Activated naive CD4-positive, alpha-beta T cell treated with anti-CD3 and anti-CD28 coated beads, Interleukin-2, amount 50 U/mL, for 24 hours (primary cell): ENCODE results near the gene CELSR3.

Experiments used
- H3K27ac Mint-ChIP-seq: one replicate; pipeline ENCODE4 v1.8.0; 2021; ENCODE audit warnings: mild to moderate bottlenecking, mixed read lengths
- H3K27me3 Mint-ChIP-seq: one replicate; pipeline ENCODE4 v1.8.0; 2021; ENCODE audit warnings: mixed read lengths
- H3K36me3 Mint-ChIP-seq: one replicate; pipeline ENCODE4 v1.8.0; 2021; ENCODE audit warnings: mixed read lengths
- H3K4me1 Mint-ChIP-seq: one replicate; pipeline ENCODE4 v1.8.0; 2021; ENCODE audit warnings: mixed read lengths
- H3K4me3 Mint-ChIP-seq: one replicate; pipeline ENCODE4 v1.8.0; 2021; ENCODE audit warnings: mild to moderate bottlenecking, mixed read lengths
- H3K9me3 Mint-ChIP-seq: one replicate; pipeline ENCODE4 v1.8.0; 2021; ENCODE audit warnings: mixed read lengths

CELSR3 gene

DNA sequence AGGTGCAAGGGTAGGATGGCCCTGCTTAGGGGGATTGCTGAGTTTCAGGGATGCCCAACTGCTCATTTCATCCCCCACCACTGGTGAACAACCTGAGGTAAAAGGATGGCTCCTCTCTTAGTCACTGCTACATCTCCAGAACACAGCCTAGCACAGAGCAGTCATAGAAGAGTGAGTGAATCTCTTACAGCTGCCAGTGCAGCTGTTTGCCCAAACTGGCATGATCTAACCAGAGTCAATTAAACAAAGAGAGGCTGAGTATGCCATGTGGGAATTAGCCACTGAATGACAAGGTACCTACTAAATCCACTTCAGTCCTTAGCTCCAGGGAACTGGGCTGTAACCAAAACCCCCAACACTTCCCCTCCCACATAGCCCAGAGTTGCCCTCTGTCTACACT, 29.9 kb upstream of the CELSR3 start:
- H3K27me3 Mint-ChIP-seq = no peaks in the 10 kb centered on the region
- peaks cover 10% of the 10 kb centered on the region for H3K4me1 Mint-ChIP-seq
- H3K9me3 Mint-ChIP-seq = no peaks in the 10 kb centered on the region
- H3K27ac Mint-ChIP-seq = no peak overlapping the region
- no peak overlapping the region for H3K4me3 Mint-ChIP-seq
- peaks cover 14% of the 10 kb centered on the region for H3K36me3 Mint-ChIP-seq

DNA sequence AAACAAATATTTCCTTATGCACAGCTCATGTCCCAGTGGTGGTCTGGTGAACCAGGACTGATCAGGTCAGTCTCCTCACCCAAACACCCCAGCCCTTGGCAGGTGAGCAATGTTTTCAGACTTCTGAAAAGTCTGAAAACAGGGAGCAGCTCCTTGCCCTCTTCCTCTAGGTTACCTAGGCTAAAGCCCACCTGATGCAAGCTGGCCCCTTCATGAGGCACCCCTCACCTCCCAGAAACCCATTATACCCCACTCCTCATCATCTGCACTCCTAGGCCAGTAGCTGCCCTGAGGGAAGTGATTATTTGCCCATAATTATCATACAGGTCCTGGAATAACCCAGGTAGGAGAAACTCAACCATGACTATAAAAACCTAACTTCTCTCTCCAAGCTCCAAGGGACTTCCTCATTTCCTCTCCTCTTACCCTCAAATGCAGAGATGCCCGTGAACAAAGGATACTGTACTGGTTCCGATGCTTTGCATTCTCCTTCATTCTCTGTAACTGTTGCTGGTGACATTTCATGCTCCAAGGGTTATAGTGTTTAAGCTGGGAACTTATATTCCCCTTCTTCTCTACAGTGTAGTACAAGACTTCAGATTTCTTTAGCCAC, 28.3 kb upstream of the CELSR3 start:
- Mint-ChIP-seq H3K27me3 (no peaks in the 10 kb centered on the region), H3K4me3 (no peak overlapping the region), H3K9me3 (no peaks in the 10 kb centered on the region), H3K27ac (no peak overlapping the region), H3K4me1 (peaks cover 10% of the 10 kb centered on the region), H3K36me3 (peaks cover 12% of the 10 kb centered on the region)

DNA sequence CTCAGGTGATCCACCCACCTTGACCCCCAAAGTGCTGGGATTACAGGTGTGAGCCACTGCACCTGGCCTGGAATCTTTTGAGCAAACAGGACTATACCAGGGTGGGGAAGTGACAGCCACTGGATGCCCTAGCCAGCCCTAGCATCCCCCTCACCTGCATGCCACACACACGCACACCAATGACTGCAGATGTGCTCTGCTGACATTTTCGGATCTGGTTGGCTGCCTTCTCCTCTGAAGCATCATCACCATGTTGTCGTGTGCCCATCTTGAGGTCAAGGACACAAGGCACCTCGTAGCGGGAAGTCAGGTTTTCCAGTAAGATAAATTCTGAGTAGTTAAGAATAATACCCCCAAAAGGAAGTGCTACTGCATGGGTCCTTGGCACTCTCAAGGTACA, 26.7 kb upstream of the CELSR3 start:
- H3K36me3 Mint-ChIP-seq = peaks cover 11% of the 10 kb centered on the region
- no peak overlapping the region for H3K4me3 Mint-ChIP-seq
- no peaks in the 10 kb centered on the region for H3K9me3 Mint-ChIP-seq
- no peaks in the 10 kb centered on the region for H3K27me3 Mint-ChIP-seq
- peaks cover 16% of the 10 kb centered on the region for H3K4me1 Mint-ChIP-seq
- no peak overlapping the region for H3K27ac Mint-ChIP-seq

GRCh38 chr3:48688737-48689075, 26.0 kb upstream of the CELSR3 start:
- H3K36me3 Mint-ChIP-seq = peaks cover 11% of the 10 kb centered on the region
- H3K27ac Mint-ChIP-seq = no peak overlapping the region
- no peak overlapping the region for H3K4me3 Mint-ChIP-seq

DNA sequence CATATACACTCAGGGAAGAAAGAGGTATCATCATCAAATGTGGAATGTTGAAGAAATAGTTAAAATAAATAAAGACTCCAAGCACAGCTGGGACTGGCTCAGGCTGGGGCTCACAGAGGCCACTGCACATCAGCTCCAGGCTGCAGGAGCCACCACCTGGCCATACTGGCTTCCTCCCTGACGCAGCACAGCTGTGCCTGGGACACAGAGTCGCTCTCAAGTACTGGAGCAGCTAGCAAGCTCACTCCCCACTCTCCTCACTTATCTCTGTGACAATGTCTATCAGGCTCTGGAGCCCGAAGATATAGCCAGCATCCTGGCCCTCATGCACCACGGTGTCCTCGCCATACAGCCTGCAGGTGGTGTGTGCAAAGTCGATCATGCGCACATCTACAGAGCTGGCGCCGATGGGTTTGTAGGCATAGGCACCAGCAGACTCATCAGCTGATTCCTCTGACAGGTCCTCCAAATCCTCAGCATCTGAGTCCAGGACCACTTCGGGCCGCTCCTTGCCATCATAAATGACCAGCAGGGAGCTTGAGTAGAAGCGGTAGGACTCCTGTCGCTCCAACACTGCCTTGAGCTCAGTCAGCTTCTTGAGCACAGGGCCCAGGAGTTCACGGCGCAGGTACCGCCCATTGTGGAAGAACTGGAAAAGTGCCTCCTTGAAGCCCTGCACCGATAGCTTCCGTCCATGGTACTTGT, 25.5 kb upstream of the CELSR3 start:
- Mint-ChIP-seq H3K4me3 (no peak overlapping the region), H3K4me1 (peaks cover 27% of the 10 kb centered on the region), H3K9me3 (no peaks in the 10 kb centered on the region), H3K36me3 (peaks cover 11% of the 10 kb centered on the region), H3K27me3 (no peaks in the 10 kb centered on the region), H3K27ac (no peak overlapping the region)

More at GRCh38 chr3:48688737-48689075, 26.0 kb upstream of the CELSR3 start:
- Mint-ChIP-seq H3K9me3 (no peaks in the 10 kb centered on the region), H3K27me3 (no peaks in the 10 kb centered on the region), H3K4me1 (peaks cover 22% of the 10 kb centered on the region)

GRCh38 chr3:48687220-48687678, 24.6 kb upstream of the CELSR3 start:
- H3K27ac Mint-ChIP-seq = no peak overlapping the region

DNA sequence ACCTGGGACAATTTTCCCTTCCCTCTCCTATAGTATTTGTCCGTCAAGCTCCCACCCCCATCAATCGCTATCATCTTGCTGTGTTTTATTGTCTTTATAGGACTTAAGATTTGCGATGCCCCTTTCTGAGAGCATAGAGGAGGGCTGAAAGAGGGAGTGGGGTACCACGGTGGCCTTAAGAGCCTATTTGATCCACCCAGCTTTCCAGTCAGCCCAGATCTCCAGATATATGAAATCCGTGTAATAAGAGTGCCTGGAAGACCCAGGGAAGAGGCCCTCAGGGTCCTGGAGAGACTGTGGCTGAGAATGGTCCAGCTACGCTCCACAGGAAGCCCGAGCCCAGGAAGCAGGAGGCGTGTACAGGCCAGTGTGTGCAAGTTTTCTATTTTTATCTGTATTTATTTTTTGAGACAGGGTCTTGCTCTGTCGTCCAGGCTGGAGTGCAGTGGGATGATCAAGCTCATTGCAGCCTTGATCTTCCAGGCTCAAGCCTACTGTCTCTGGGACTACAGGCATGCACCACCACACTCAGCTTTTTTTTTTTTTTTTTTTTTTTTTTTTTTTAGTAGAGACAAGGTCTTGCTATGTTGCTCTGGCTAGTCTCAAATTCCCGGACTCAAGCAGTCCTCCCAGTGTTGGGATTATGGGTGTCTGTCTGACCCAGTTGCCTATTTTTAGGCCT, 24.0 kb upstream of the CELSR3 start:
- peak overlapping the region; percentile 68 for H3K27ac Mint-ChIP-seq
- H3K9me3 Mint-ChIP-seq = no peaks in the 10 kb centered on the region

More at GRCh38 chr3:48687220-48687678, 24.6 kb upstream of the CELSR3 start:
- Mint-ChIP-seq H3K27me3 (no peaks in the 10 kb centered on the region), H3K36me3 (peaks cover 9% of the 10 kb centered on the region), H3K4me3 (no peak overlapping the region), H3K9me3 (no peaks in the 10 kb centered on the region), H3K4me1 (peaks cover 31% of the 10 kb centered on the region)

DNA sequence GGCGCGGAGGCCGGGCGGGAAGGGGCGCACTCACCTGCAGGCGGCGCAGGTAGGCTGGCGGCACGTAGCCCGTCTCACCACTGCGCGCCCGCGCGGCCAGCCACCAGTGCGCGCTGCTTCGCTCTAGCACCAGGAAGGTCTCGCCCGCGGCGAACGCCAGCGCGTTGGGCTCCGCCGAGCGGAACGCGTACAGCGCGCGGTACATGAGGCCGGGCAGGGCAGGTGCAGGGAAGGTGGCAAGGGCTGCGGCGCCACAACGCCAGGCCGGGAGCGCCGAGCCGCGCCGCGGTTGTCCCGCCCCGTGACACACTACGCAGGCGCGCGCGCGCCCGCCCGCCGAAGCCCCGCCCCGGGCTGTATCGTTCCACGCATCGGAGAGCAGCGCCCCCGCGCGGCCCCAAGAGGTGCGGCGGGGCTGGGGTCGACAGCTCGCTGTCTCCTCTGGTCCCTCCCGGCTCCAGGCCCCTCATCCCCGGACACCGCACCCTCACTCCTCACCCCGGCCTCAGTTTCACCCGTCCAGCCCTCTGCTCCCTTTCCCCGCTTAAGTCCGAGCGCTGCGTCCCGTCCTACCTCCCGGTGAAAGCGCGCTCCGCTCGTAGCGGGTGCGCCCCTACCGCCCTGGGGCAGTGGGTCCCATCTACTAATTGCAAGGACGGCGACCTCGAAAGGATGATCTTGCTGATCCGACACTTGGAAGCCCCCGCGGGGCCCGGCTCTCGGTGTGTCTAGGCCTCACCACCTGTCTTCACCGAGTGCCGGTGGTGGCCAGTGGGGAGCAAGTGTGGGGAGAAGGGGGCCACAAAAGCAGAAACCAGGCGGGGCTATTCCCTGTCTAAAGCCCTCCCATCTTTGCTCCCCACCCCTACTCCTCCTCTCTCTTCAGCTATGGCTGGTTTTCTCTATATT, 23.2 kb upstream of the CELSR3 start, which contains the start of gene NCKIPSD:
TSS of gene NCKIPSD (minus strand) at position 313 of the 909 bp plus-strand sequence. CDS start at position 205, 108 bp downstream.
- Mint-ChIP-seq H3K36me3 (peaks cover 8% of the 10 kb centered on the region), H3K4me3 (peak within 1 kb of the TSS; percentile 88), H3K9me3 (no peaks in the 10 kb centered on the region), H3K4me1 (peaks cover 34% of the 10 kb centered on the region), H3K27me3 (no peaks in the 10 kb centered on the region), H3K27ac (peak within 1 kb of the TSS; percentile 84)

More for the DNA sequence above, 24.0 kb upstream of the CELSR3 start:
- H3K4me1 Mint-ChIP-seq = peaks cover 31% of the 10 kb centered on the region
- H3K4me3 Mint-ChIP-seq = peak overlapping the region; percentile 88
- peaks cover 9% of the 10 kb centered on the region for H3K36me3 Mint-ChIP-seq
- H3K27me3 Mint-ChIP-seq = no peaks in the 10 kb centered on the region

GRCh38 chr3:48685293-48685602, 22.6 kb upstream of the CELSR3 start:
- Mint-ChIP-seq H3K4me1 (peaks cover 40% of the 10 kb centered on the region), H3K27me3 (no peaks in the 10 kb centered on the region), H3K27ac (no peak overlapping the region), H3K9me3 (no peaks in the 10 kb centered on the region), H3K36me3 (peaks cover 14% of the 10 kb centered on the region), H3K4me3 (peak overlapping the region; percentile 88)

DNA sequence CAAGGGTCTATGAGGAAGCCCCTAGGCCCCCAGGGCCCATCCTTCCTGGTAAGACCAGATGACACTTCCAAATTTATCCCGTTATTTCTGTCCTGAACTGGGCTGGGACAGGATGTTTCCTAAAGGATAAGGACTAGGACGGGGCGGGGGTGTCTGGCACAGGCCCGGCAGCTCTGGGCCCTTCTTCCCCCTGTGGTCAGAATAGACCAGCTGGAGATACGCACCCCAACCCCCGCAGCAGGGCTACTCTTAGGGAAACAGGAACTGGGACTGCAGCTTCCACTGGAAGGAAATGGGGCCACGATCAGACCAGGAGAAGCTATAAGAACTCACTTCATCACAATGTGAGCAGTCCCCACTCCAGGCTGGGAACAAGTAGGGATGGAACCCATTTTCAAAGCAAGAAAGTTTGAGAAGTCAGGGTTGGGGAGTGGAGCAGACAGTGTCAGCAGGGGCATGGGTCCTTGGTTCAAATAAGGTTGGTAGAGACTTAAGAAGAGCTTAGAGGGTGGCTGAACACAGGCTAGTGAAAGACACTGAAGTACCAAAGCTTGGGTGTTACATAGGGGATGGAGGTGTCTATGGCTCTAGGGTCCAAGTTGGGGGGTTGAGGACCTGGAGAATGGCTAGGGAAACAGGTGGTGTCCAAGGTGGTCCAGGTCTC, 21.9 kb upstream of the CELSR3 start:
- no peaks in the 10 kb centered on the region for H3K9me3 Mint-ChIP-seq
- peaks cover 44% of the 10 kb centered on the region for H3K4me1 Mint-ChIP-seq
- H3K27me3 Mint-ChIP-seq = no peaks in the 10 kb centered on the region
- H3K36me3 Mint-ChIP-seq = peaks cover 11% of the 10 kb centered on the region
- peak overlapping the region; percentile 84 for H3K27ac Mint-ChIP-seq
- peak overlapping the region; percentile 88 for H3K4me3 Mint-ChIP-seq

DNA sequence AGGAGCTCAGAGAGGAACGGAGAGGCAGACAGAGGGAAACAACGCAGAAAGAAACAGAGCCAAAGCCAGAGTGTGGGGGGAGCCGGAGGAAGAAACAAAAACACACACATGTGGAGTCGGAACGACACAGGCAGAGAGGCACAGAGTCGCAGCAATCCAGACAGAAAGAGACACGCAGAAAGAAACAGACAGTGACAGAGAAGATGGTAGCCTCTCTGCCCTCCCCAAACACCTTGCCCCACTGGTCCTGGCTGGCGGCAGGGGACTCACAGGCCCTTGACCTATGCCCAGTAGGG, 21.3 kb upstream of the CELSR3 start:
- Mint-ChIP-seq H3K27ac (no peak overlapping the region), H3K27me3 (no peaks in the 10 kb centered on the region), H3K4me1 (peaks cover 48% of the 10 kb centered on the region), H3K36me3 (peaks cover 11% of the 10 kb centered on the region), H3K9me3 (no peaks in the 10 kb centered on the region), H3K4me3 (peak overlapping the region; percentile 61)

- peaks cover 48% of the 10 kb centered on the region for H3K4me1 Mint-ChIP-seq
- H3K4me3 Mint-ChIP-seq = no peak overlapping the region
- peaks cover 12% of the 10 kb centered on the region for H3K36me3 Mint-ChIP-seq
- H3K9me3 Mint-ChIP-seq = no peaks in the 10 kb centered on the region
- H3K27me3 Mint-ChIP-seq = no peaks in the 10 kb centered on the region
- no peak overlapping the region for H3K27ac Mint-ChIP-seq
Observed at GRCh38 chr3:48682786-48683185, 20.1 kb upstream of the CELSR3 start.

GRCh38 chr3:48681974-48682610, 19.4 kb upstream of the CELSR3 start:
- Mint-ChIP-seq H3K9me3 (no peaks in the 10 kb centered on the region), H3K27ac (no peak overlapping the region), H3K27me3 (no peaks in the 10 kb centered on the region), H3K4me1 (peaks cover 48% of the 10 kb centered on the region), H3K4me3 (no peak overlapping the region), H3K36me3 (peaks cover 11% of the 10 kb centered on the region)

GRCh38 chr3:48681541-48681880, 18.8 kb upstream of the CELSR3 start:
- Mint-ChIP-seq H3K27me3 (no peaks in the 10 kb centered on the region), H3K27ac (no peak overlapping the region), H3K4me1 (peaks cover 45% of the 10 kb centered on the region), H3K4me3 (no peak overlapping the region), H3K9me3 (no peaks in the 10 kb centered on the region), H3K36me3 (peaks cover 11% of the 10 kb centered on the region)
